HCT116 (cell line): Measurements from ENCODE around the gene TLCD1.

Source experiments
- CBX3 ChIP-seq: IDR thresholded peaks from 2 replicates; pipeline ENCODE4 v1.6.1; 2012; ENCODE audit warnings: low read depth
- CEBPB ChIP-seq: IDR thresholded peaks from 2 replicates; pipeline ENCODE4 v1.6.1; 2012; ENCODE audit warnings: low read depth
- CTCF ChIP-seq, 3 experiments: fragments of 200-600 bp in 1 of 3; sonication (generic) in 1 of 3; IDR thresholded peaks in 2 of 3; conservative IDR thresholded peaks in 1 of 3; 2 replicates each; pipeline ENCODE4 v1.5.1; 2012 to 2017; ENCODE audit warnings: low read depth in 2 of 3, low read length in 2 of 3, antibody characterized with exemption in 1 of 3, borderline replicate concordance in 1 of 3, control low read depth in 1 of 3, mild to moderate bottlenecking in 1 of 3, mixed read lengths in 1 of 3, mixed run types in 1 of 3, moderate library complexity in 1 of 3; ENCODE audit not compliant: insufficient read depth in 1 of 3
- EZH2 ChIP-seq: fragments of 200-600 bp; sonication (generic); IDR thresholded peaks from 2 replicates; pipeline ENCODE4 v1.6.1; 2017; ENCODE audit warnings: antibody characterized with exemption, mixed run types
- JUND ChIP-seq: IDR thresholded peaks from 2 replicates; pipeline ENCODE4 v1.6.1; 2012
- POLR2A ChIP-seq: IDR thresholded peaks from 2 replicates; pipeline ENCODE4 v1.7.0; 2011; ENCODE audit warnings: borderline replicate concordance; ENCODE audit not compliant: insufficient read depth, insufficient read length; ENCODE audit errors: extremely low read depth
- POLR2AphosphoS5 ChIP-seq: IDR thresholded peaks from 2 replicates; pipeline ENCODE4 v1.6.1; 2011; ENCODE audit warnings: mild to moderate bottlenecking, low read depth, low read length, moderate library complexity
- RAD21 ChIP-seq: IDR thresholded peaks from 2 replicates; pipeline ENCODE4 v1.6.1; 2012; ENCODE audit warnings: low read depth, mild to moderate bottlenecking
- ZBTB33 ChIP-seq: IDR thresholded peaks from 2 replicates; pipeline ENCODE4 v1.6.1; 2011; ENCODE audit warnings: mild to moderate bottlenecking, low read length, moderate library complexity; ENCODE audit not compliant: insufficient replicate concordance; ENCODE audit errors: extremely low read depth
- ZNF274 ChIP-seq: fragments of 200-500 bp; sonication (Bioruptor generic); IDR thresholded peaks from 2 replicates; pipeline ENCODE4 v1.6.1; 2014; ENCODE audit warnings: mild to moderate bottlenecking, low read depth, low read length, inconsistent platforms

- no peak for TF ChIP-seq CTCF (IDR thresholded peaks at IDR 0.05 in 2 of 3, conservative IDR thresholded peaks at IDR 0.05 in 1 of 3; ENCODE audit: borderline replicate concordance in 1 of 3, insufficient read depth in 1 of 3, low read depth in 2 of 3, low read length in 2 of 3)
- no peak for TF ChIP-seq POLR2AphosphoS5
- TF ChIP-seq RAD21, result no peak
- TF ChIP-seq JUND, result no peak
- TF ChIP-seq CBX3, result no peak
- TF ChIP-seq ZNF274, result no peak
- no peak for TF ChIP-seq ZBTB33
- no peak for TF ChIP-seq EZH2
- no peak for TF ChIP-seq POLR2A
- TF ChIP-seq CEBPB, result no peak
These were observed 12.8 kb upstream of the TLCD1 start for GRCh38 chr17:28738680-28739384.
